B cell (primary cell): Measurements from ENCODE around the gene PFDN1. TPM values are rescaled to one million over a fixed set of nuclear protein-coding genes. Genes with fewer than 3 reads are reported as not detected.

Experiments used
- ATAC-seq: fragments of 200-7000 bp; cut with Tn5 transposase; one replicate; pipeline ENCODE4 v1.10.0; 2021; ENCODE audit warnings: low read depth, mild to moderate bottlenecking, moderate number of reproducible peaks, moderate library complexity
- CTCF ChIA-PET: fragments of 350-600 bp; sonication (Branson Sonifier 250); formaldehyde crosslinking; loops from one replicate; lab custom pipeline; 2021; ENCODE audit warnings: antibody characterized with exemption, inconsistent platforms; lab: Charles Lee
- POLR2A ChIA-PET: fragments of 350-600 bp; sonication (Branson Sonifier 250); formaldehyde crosslinking; loops from one replicate; lab custom pipeline; 2021; ENCODE audit warnings: antibody characterized with exemption; lab: Charles Lee
- DNase-seq: peaks from one replicate; pipeline ENCODE4 v3.0.0; 2013
- H2AFZ ChIP-seq: 2 replicates; pipeline ENCODE4 v1.6.1; 2012; ENCODE audit warnings: mild to moderate bottlenecking, low read depth, low read length; ENCODE audit not compliant: insufficient read depth, poor library complexity, severe bottlenecking
- H3K27ac ChIP-seq, 2 donors: 1 replicate in 1 of 2; 2 replicates in 1 of 2; pipeline ENCODE4 v1.5.1; 2012 to 2013; ENCODE audit warnings: low read length in 2 of 2, mild to moderate bottlenecking in 2 of 2, moderate library complexity in 1 of 2
- H3K27me3 ChIP-seq, 4 experiments: fragments of 200-600 bp in 1 of 4; sonication (generic) in 1 of 4; replicated peaks in 1 of 4; 1 replicate in 2 of 4; 2 replicates in 2 of 4; pipeline versions ENCODE4 v1.6.1 to v1.7.0; 2013 to 2016; ENCODE audit warnings: low read length in 3 of 4, mild to moderate bottlenecking in 2 of 4, mixed read lengths in 1 of 4, moderate library complexity in 1 of 4; ENCODE audit not compliant: insufficient read depth in 4 of 4, control insufficient read depth in 3 of 4; ENCODE audit errors: control extremely low read depth in 1 of 4
- H3K36me3 ChIP-seq, 2 experiments: replicated peaks in 1 of 2; 1 replicate in 1 of 2; 2 replicates in 1 of 2; pipeline versions ENCODE4 v1.6.1 to v1.7.1; 2013; ENCODE audit warnings: low read length in 1 of 2; ENCODE audit not compliant: insufficient read depth in 2 of 2, control insufficient read depth in 1 of 2; ENCODE audit errors: control extremely low read depth in 1 of 2, extremely low read depth in 1 of 2
- H3K4me1 ChIP-seq, 2 donors: fragments of 200-600 bp in 1 of 2; sonication (generic) in 1 of 2; 1 replicate in 1 of 2; 2 replicates in 1 of 2; pipeline versions ENCODE4 v1.5.1 to v1.6.1; 2013 to 2017; ENCODE audit warnings: low read length in 2 of 2; ENCODE audit not compliant: control insufficient read depth in 2 of 2, insufficient read depth in 2 of 2
- H3K4me2 ChIP-seq: replicated peaks from 2 replicates; pipeline ENCODE3; 2012; ENCODE audit warnings: mild to moderate bottlenecking, low read depth, low read length; ENCODE audit not compliant: poor library complexity, severe bottlenecking
- H3K4me3 ChIP-seq, 5 experiments: fragments of 200-600 bp in 1 of 5; sonication (generic) in 1 of 5; 1 replicate in 3 of 5; 2 replicates in 2 of 5; pipeline versions ENCODE4 v1.5.1 to v1.7.0; 2011 to 2016; ENCODE audit warnings: low read length in 4 of 5, mild to moderate bottlenecking in 4 of 5, low read depth in 2 of 5, control low read depth in 1 of 5, moderate library complexity in 1 of 5; ENCODE audit not compliant: insufficient read depth in 1 of 5; ENCODE audit errors: control extremely low read depth in 1 of 5, extremely low read depth in 1 of 5
- H3K79me2 ChIP-seq: fragments of 200-600 bp; sonication (generic); one replicate; pipeline ENCODE4 v1.6.0; 2016; ENCODE audit warnings: low read length; ENCODE audit not compliant: control insufficient read depth, insufficient read depth
- H3K9ac ChIP-seq: fragments of 200-600 bp; sonication (generic); 2 replicates; pipeline ENCODE4 v1.6.1; 2017; ENCODE audit warnings: mild to moderate bottlenecking, low read length, moderate library complexity
- H3K9me3 ChIP-seq, 3 donors: one replicate each; pipeline versions ENCODE4 v1.6.1 to v1.7.1; 2013; ENCODE audit warnings: low read length in 2 of 3; ENCODE audit not compliant: control insufficient read depth in 2 of 3, insufficient read depth in 1 of 3; ENCODE audit errors: control extremely low read depth in 1 of 3
- H4K20me1 ChIP-seq: 2 replicates; pipeline ENCODE4 v1.6.0; 2012; ENCODE audit warnings: mild to moderate bottlenecking, low read length; ENCODE audit not compliant: insufficient read depth, control insufficient read depth, poor library complexity, severe bottlenecking
- H3K27ac Mint-ChIP-seq: one replicate; pipeline ENCODE4 v1.8.0; 2021; ENCODE audit warnings: mixed read lengths
- H3K27me3 Mint-ChIP-seq: one replicate; pipeline ENCODE4 v1.8.0; 2021; ENCODE audit warnings: mixed read lengths
- H3K4me1 Mint-ChIP-seq: one replicate; pipeline ENCODE4 v1.8.0; 2021; ENCODE audit warnings: mixed read lengths
- H3K4me3 Mint-ChIP-seq: one replicate; pipeline ENCODE4 v1.8.0; 2021; ENCODE audit warnings: mixed read lengths
- H3K9me3 Mint-ChIP-seq: one replicate; pipeline ENCODE4 v1.8.0; 2022; ENCODE audit warnings: mixed read lengths; ENCODE audit not compliant: insufficient read depth
- CTCF ChIP-seq: fragments of 200-600 bp; IDR thresholded peaks from one replicate; pipeline ENCODE4 v1.8.0; 2022; ENCODE audit warnings: antibody characterized with exemption, mild to moderate bottlenecking
- EZH2 ChIP-seq: IDR thresholded peaks from 2 replicates; pipeline ENCODE4 v1.6.1; 2012; ENCODE audit warnings: borderline replicate concordance, low read depth, mild to moderate bottlenecking, moderate library complexity, low read length; ENCODE audit not compliant: insufficient read depth, poor library complexity, severe bottlenecking
- WGBS: methylation state at CpG from one replicate; pipeline ENCODE4 v1.1.5; 2013; ENCODE audit warnings: missing lambda C conversion rate; ENCODE audit not compliant: insufficient coverage; 5-methylcytosine and 5-hydroxymethylcytosine counted together
- intact Hi-C: fragments of 100-400 bp; cut with micrococcal nuclease; formaldehyde crosslinking; loops from one replicate; pipeline ENCODE4 v1.10.0; 2022
- polyA plus RNA-seq: library from polyadenylated mRNA; depleted of rRNA; stranded (reverse); fragments of >200 nt; gene quantifications from 2 replicates; pipeline ENCODE4 v1.2.3, GENCODE V29; 2012
- total RNA-seq, 2 donors: library from RNA; stranded (reverse); fragments of 120-200 nt in 1 of 2; gene quantifications; 1 replicate in 1 of 2; 2 replicates in 1 of 2; pipeline versions ENCODE4 v1.2.3 to v1.2.4, GENCODE V29; 2013 to 2022

PFDN1 gene
- total and polyA plus RNA-seq, 2 donors (not counting 1 experiment from before 2014, with no cell fraction given): 30.3 to 31.2 TPM

DNA sequence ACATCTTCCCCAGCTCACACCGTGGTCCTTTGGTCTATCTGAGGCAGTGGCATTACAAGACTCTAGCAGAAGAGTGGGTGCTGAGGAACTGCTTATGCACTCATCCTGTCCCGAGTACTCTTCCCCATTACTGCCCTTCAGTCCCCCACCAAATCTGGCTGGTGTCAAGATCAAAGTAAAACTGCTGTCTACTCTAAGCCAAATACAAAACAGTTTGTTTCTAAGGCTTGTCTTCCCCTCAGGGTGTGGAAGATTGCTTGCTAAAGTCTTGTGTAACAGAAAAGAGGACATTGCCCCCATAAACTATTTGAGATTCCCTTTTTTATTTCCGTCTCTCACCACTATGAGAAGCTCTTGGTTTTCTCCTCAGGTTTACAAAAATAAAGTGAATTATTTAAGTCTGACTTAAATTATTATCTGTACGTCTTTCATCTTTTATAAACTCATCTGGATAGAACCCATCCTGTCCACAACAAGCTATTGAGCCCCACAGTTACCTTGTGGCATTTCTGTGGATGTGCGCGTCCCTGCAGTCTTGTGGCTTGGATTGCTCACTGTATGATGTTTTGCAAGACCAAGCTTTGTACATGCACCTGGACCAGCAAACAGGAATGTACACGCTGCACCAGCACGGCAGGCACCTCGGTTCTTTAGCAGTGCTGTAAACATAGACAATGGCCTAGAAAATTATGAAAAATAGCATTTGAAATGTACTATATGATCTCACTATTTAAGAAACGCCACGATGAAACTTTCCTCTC is 66.9 kb downstream of the PFDN1 start:
- H2AFZ ChIP-seq: no peak overlapping the region
- no peaks in the 10 kb centered on the region for H3K79me2 ChIP-seq
- no peaks in the 10 kb centered on the region for H3K36me3 ChIP-seq
- 100% methylated on average over 1 of the region's 11 CpGs for WGBS
- ATAC-seq (no peak), DNase-seq (no peak)
- no peaks in the 10 kb centered on the region for H3K9me3 ChIP-seq
- H3K4me2 ChIP-seq: no peak overlapping the region
- H3K9me3 Mint-ChIP-seq: no peaks in the 10 kb centered on the region
- H3K4me1 ChIP-seq: no peaks in the 10 kb centered on the region
- no peak overlapping the region for H3K9ac ChIP-seq
- POLR2A ChIA-PET: no interaction called here
- TF ChIP-seq CTCF (no peak), EZH2 (no peak)
- H3K27ac Mint-ChIP-seq: no peak overlapping the region
- H3K4me3 Mint-ChIP-seq: no peak overlapping the region
- H3K4me3 ChIP-seq: no peak overlapping the region
- no peaks in the 10 kb centered on the region for H3K27me3 ChIP-seq
- CTCF ChIA-PET: interaction anchor here (0.6 to 24.1 kb wide), 4 partner anchors 13 to 125 kb away, joined by 3 to 594 read pairs (median 60); partner anchors contain the start of genes HBEGF and SLC4A9
- H4K20me1 ChIP-seq: no peaks in the 10 kb centered on the region
- intact Hi-C loops: no loop called here
- no peaks in the 10 kb centered on the region for H3K4me1 Mint-ChIP-seq
- H3K27me3 Mint-ChIP-seq: no peaks in the 10 kb centered on the region
- H3K27ac ChIP-seq: no peak overlapping the region

DNA sequence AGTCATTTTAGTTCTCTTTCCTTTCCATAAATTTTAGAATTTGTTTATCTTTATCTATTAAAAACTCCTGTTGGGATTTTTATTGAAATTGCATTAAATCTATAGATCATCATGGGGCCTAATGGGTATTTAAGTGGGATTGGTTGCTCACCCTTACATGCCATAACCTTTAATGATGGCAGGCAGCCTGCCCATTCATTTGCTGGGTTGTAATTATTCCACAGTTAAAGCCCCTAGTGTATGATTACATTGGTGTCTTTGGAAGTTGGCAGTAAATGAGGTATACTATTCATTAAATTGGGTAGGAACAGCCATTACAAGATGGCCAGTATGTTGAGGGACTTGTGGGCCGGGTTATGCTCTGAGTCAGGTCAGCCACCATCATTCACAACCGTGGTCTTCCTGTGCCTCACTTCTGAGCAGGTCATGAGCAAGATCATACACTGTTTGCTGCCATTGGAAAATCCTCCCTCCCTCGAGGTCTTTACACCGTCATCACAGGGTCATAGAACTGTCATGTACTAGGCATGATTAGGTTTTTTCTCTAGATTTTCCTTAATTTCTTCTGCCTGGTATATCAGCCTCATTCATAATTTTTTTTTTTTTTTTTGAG is 68.4 kb downstream of the PFDN1 start:
- DNase-seq (no peak), ATAC-seq (no peak)
- no peaks in the 10 kb centered on the region for H3K27me3 ChIP-seq
- no peak overlapping the region for H3K4me2 ChIP-seq
- H3K9me3 ChIP-seq: no peaks in the 10 kb centered on the region
- WGBS: 95% methylated on average over 2 of the region's 4 CpGs
- H3K9ac ChIP-seq: no peak overlapping the region
- Mint-ChIP-seq H3K27me3 (no peaks in the 10 kb centered on the region), H3K27ac (no peak overlapping the region), H3K9me3 (no peaks in the 10 kb centered on the region), H3K4me3 (no peak overlapping the region), H3K4me1 (no peaks in the 10 kb centered on the region)
- TF ChIP-seq EZH2 (no peak), CTCF (no peak)
- intact Hi-C loops: no loop called here
- no peak overlapping the region for H2AFZ ChIP-seq
- ChIA-PET CTCF (interaction anchor here (0.7 to 24.1 kb wide), 3 partner anchors 10 to 480 kb away, joined by 3 to 594 read pairs (median 3); partner anchors contain the start of gene HBEGF), POLR2A (no interaction called here)
- no peaks in the 10 kb centered on the region for H4K20me1 ChIP-seq
- H3K27ac ChIP-seq: no peak overlapping the region
- no peaks in the 10 kb centered on the region for H3K79me2 ChIP-seq
- no peak overlapping the region for H3K4me3 ChIP-seq
- no peaks in the 10 kb centered on the region for H3K36me3 ChIP-seq
- H3K4me1 ChIP-seq: no peaks in the 10 kb centered on the region
